Inferior parietal cortex (tissue), 1 donor: Measurements from ENCODE around the gene FLVCR1.
A peak's percentile ranks its signal among the peaks of the same experiment; 100 is the strongest.
"Not testable (repeated sequence)": the region's sequence is repeated elsewhere in the genome, so short reads cannot be mapped to it uniquely, and the experiment has no call there.

Experiments
- DNase-seq: peaks from one replicate; pipeline ENCODE4 v3.0.0-alpha.2; 2016; ENCODE audit errors: extremely low spot score

FLVCR1 gene

DNA sequence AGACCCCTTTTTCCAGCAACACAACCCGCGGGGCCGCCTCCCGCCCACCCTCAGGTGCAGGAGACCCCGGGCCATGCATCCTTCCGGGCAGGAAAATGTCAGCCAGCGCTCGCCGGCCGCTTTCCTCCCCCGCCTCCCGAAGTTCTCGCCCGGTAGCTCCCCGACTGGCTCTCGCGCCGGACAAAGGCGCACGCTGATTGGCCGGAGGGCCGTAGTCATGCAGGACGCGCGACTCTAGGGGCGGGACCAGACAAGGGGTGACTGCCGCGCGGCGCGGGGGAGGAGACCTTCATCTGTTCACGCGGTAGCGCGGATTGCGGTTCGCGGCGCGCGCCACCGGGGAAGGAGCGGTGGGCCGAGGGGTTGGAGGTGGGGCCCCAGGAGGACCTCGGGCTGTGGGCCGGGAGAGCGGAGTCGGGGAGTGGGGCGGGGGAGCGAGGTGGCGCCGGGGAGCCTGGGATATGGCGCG lies at the start of gene FLVCR1:
TSS of gene FLVCR1 (plus strand) at position 284 of the 469 bp plus-strand sequence. CDS start at position 462, 178 bp downstream.
- peak; percentile 96 for DNase-seq

DNA sequence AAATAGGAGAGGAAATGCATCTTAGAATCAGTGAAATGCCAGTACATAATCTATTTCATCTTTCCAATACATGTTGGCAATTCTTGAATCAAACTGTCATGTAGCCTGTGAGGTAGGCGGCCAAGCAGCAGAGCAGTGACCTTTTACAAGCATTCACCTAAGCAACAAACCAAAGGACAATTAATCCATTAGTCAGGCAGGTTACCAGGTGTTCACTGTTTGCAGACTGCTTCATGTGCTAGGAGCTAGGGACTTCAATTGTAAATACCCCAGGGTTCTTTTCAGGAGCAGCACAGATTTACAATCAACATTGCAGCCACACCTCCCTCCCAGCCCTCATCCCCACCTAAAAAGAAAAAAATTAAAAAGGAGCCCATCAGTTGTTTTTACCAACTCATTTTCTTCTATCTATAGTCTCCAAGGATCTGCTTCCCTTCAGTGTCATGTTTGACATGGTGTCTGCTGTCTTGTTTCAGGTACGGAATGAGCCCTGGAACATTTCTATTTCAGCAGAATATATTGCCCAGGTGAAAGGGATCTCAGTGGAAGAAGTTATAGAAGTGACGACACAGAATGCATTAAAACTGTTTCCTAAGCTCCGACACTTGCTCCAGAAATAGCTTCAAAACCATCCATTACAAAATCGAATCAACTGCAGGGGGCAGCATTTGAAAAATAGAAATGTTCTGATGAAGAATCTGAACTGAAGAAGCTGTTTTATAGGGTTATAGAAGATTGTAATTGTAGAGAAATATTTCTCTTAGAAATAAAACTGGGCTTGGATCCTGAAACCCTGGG lies 43.3 kb upstream of the FLVCR1 start:
- DNase-seq = peak; percentile 83

GRCh38 chr1:212816567-212817278 lies 41.4 kb upstream of the FLVCR1 start:
- DNase-seq = no peak

DNA sequence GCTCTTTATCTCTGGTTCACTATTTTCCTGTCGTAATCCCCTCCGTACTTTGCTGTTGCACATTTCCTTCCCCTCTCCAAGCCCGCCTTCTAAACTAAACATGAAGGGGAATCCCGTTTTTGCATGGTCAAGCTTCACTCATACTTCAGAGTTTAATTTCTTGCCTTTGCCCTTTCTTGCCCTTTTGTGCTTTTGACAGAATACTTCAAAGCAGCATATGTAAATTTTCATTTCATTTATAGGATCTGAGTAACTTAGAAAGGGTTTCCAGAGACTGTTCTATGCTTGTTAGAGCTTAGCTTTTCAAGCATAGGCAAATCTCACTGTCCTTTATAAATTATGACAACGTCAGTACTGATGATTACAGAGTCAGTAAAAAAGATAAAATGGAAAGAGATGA lies 38.3 kb upstream of the FLVCR1 start:
- no peak for DNase-seq

DNA sequence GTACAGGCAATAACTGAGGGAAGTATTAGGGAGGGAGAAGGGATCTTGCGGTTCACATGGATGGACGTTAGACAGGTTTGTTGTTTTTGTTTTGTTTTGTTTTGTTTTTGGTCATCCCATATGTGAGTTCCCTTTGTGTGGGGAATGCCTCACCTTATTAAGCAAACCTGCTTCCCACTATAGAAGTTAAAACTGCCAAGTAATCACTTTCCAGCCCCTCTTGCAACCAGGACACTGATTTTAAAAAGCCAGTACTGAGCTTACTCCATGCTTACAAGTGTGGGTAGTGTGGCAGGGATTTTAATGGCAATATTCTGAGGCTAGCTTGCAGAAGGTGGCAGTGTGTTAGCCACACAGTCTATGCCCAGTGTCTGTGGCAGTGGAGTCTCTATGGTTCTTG lies 37.1 kb upstream of the FLVCR1 start:
- no peak for DNase-seq

DNA sequence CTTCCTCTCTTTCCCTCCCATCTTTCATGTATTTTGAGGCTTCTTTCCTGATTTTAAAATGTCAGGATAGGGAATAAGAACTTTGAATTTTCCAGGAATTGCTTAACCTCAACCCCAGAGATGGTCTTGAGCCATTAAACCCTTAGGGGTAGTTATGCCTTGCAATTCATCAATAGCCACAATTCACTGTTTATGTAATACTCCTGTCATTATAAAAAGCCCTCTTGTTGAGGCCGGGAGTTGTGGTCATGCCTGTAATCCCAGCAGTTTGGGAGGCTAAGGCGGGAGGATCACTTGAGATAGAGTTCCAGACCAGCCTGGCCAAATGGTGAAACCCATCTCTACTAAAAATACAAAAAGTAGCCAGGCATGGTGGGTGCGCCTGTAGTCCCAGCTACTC lies 35.1 kb upstream of the FLVCR1 start:
- no peak for DNase-seq

GRCh38 chr1:212824201-212824600 lies 33.9 kb upstream of the FLVCR1 start:
- DNase-seq = no peak

DNA sequence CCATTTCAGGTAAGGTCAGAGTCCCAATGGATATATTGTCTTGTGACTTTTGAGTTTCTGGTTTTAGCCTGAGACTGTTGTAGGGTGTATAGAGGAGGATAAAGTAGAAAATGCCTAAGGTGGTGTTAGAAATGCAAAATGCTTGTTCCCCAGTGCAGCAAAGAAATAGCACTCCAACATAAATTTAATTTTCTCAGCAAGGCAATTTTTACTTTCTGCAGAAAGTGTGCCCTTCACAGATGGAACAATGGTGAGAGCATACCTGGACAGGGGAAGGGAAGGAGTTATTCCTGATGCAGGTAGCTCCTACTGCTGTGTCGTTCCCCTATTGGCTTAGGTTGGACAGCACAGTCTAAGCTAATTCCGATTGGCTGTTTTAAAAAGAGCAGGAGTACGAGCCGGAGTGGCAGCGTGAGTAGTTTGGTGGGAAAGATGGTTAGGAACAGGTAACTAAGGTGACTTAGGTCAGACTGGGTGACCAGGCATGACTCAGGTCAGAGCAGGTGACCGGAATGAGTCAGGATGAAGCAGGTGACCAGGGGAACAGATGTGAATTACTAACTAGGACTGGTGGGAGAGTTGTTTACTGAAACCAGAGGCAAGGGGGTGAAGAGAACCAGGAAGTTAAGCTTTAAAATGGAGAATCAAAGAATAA lies 32.1 kb upstream of the FLVCR1 start:
- DNase-seq = no peak

GRCh38 chr1:212827171-212827776 lies 30.8 kb upstream of the FLVCR1 start:
- no peak for DNase-seq

DNA sequence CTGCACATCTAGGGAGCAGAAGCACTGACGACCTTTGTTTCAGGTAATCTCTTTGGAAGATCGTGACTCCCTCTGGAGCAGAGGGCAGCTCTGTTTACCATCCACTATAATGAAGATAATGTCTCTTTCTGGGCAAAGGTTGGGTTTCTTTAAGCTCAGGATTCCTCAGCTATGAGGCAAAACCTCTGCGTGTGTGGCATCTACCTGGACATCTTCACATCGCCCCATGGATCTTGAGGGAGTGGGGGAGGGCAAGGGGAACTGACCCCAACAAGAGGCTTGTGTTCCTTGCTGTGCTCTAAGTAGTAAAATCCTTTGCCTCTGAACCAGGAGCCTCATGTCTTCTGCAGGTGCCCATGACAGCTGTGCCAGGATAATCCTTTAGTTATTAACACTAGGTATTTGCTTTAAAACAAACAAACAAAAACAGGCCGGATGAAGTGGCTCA lies 30.2 kb upstream of the FLVCR1 start:
- no peak for DNase-seq

DNA sequence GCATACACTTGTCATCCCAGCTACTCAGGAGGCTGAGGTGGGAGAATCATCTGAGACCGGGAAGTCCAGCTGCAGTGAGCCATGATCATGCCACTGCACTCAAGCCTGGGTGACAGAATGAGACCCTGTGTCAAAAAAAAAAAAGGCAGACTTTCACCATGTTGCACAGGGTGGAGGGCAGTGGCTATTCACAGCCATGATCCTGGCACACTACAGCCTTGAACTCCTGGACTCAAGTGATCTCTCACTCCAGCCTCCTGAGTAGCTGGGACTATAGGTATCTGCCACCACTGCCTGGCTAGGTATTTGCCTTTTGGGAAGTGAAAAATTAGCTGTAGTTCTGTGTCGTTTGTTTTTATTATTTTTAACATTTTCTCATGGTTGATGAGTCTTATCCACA lies 29.7 kb upstream of the FLVCR1 start:
- DNase-seq = no peak

DNA sequence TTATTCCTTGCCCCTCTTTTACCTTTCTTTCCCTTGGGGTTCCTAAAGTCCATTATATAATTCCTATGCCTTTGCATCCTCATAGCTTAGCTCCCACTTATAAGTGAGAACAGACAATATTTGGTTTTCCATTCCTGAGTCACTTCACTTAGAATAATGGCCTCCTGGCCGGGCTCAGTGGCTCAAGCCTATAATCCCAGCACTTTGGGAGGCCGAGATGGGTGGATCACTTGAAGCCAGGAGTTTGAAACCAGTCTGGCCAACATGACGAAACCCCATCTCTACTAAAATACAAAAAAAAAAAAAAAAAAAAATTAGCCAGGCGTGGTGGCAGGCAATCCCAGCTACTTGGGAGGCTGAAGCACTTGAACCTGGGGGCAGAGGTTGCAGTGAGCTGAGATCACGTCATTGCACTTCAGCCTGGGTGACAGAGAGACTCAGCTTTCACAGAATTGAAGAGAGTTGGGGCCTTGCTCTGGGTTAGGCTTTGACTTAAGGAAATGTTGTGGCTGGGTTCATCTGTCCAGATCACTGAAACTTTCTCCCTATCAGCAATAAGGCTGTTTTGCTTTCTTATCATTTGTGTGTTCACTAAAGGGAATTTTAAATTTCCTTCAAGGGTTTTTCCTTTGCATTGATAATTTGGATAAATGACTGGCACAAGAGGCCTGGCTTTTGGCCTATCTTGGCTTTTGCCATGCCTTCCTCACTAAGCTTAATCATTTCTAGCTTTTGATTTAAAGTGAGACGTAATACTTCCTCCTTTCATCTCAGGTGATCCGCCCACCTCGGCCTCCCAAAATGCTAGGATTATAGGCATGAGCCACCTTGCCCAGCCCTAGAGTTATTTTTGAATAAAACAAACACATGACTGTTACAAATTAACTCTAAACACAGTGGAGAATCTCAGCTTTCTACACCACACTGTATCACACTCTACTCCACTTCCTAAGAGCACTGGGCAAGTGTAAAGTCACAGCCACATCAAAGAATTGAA lies 24.6 kb upstream of the FLVCR1 start:
- not testable (repeated sequence) for DNase-seq

DNA sequence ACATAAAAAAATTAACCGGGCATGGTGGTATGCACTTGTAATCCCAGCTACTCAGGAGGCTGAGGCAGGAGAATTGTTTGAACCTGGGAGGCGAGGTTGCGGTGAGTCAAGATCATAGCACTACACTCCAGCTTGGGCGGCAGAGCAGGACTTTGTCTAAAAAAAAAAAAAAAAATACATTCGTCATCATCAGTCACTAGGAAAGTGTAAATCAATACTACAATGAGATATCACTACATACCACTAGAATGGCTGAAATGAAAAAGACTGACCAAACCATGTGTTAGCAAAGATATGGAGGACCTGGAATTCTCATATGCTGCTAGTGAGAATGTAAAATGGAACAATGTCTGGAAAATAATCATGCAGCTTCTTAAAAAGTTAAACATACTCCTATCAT lies 19.9 kb upstream of the FLVCR1 start:
- no peak for DNase-seq

GRCh38 chr1:212844521-212844920 lies 13.6 kb upstream of the FLVCR1 start:
- not testable (repeated sequence) for DNase-seq

GRCh38 chr1:212847549-212847948 lies 10.5 kb upstream of the FLVCR1 start, which contains the start of gene SPATA45:
Gene SPATA45 (minus strand): TSS chr1:212847649. CDS start chr1:212836149, 11,500 bp downstream.
- DNase-seq = no peak

- no peak for DNase-seq
These were observed 5.9 kb upstream of the FLVCR1 start for GRCh38 chr1:212852105-212852688.

DNA sequence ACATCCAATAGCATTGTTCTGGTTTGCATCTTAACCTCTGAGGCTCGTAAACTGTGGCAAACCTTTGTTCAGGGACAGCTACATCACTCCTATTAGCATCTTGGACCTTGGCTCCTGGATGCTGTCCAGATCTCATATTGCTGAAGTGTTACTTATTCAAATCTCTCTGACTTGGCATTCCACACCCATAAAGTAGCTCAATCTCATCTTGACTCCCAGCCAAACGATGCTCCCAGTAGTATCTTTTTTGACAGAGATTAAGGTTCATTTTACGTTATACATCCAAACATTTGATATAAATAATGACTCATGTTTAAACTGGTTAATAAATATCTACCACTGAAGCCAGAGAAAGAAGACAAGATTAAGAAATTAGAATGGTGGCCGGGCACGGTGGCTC lies 4.4 kb upstream of the FLVCR1 start:
- DNase-seq = no peak

GRCh38 chr1:212856755-212857154 lies 1.3 kb upstream of the FLVCR1 start:
- DNase-seq = no peak

DNA sequence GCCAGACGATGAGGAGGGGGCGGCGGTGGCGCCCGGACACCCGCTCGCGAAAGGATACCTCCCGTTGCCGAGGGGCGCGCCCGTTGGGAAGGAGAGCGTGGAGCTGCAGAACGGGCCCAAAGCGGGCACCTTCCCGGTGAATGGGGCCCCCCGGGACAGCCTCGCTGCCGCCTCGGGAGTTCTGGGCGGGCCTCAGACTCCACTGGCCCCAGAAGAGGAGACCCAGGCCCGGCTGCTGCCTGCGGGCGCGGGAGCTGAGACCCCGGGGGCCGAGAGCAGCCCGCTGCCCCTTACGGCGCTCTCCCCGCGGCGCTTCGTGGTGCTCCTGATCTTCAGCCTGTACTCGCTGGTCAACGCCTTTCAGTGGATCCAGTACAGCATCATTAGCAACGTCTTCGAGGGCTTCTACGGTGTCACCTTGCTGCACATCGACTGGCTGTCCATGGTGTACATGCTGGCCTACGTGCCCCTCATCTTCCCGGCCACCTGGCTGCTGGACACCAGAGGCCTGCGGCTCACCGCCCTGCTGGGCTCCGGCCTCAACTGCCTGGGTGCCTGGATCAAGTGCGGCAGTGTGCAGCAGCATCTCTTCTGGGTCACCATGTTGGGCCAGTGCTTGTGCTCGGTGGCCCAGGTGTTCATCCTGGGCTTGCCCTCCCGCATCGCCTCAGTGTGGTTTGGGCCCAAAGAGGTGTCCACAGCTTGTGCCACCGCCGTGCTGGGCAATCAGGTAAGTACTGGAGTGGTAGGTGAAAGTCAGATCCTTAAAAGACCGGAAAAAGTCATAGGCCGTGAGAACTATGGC lies 588 bp downstream of the FLVCR1 start:
- peak; percentile 36 for DNase-seq
